Prostate gland (tissue), 2 donors: ENCODE data around the gene GGACT. TPM values are rescaled to one million over a fixed set of nuclear protein-coding genes. Genes with fewer than 3 reads are reported as not detected.

Experiments
- DNase-seq: peaks from one replicate; pipeline ENCODE4 v3.0.0-alpha.2; 2019; ENCODE audit warnings: low spot score
- H3K27ac ChIP-seq, 2 donors: fragments of 200-600 bp; sonication (generic); 2 replicates each; pipeline ENCODE4 v1.5.1; 2017 to 2019
- H3K27me3 ChIP-seq: fragments of 200-600 bp; sonication (generic); replicated peaks from 2 replicates; pipeline ENCODE4 v1.5.1; 2019; ENCODE audit not compliant: insufficient read depth
- H3K36me3 ChIP-seq, 2 donors: fragments of 200-600 bp; sonication (generic); 1 replicate in 1 of 2; 2 replicates in 1 of 2; pipeline versions ENCODE4 v1.5.1 to v1.8.1; 2017 to 2019
- H3K4me1 ChIP-seq: fragments of 200-600 bp; sonication (generic); replicated peaks from 2 replicates; pipeline ENCODE4 v1.5.1; 2019
- H3K4me3 ChIP-seq, 2 donors: fragments of 200-600 bp; sonication (generic); 2 replicates each; pipeline ENCODE4 v1.5.1; 2017 to 2019
- H3K9me3 ChIP-seq: fragments of 200-600 bp; sonication (generic); 2 replicates; pipeline ENCODE4 v1.5.1; 2017
- POLR2A ChIP-seq: fragments of 450-650 bp; IDR thresholded peaks from one replicate; pipeline ENCODE4 v1.6.1; 2016; ENCODE audit warnings: antibody characterized with exemption, mild to moderate bottlenecking
- POLR2AphosphoS5 ChIP-seq: sonication (generic); formaldehyde crosslinking; IDR thresholded peaks from one replicate; pipeline ENCODE4 v1.6.1; 2017; ENCODE audit warnings: antibody characterized with exemption
- WGBS: methylation state at CpG from one replicate; pipeline ENCODE4 v1.1.5; 2018; 5-methylcytosine and 5-hydroxymethylcytosine counted together
- intact Hi-C: fragments of 100-400 bp; cut with DNase I; formaldehyde crosslinking; loops from one replicate; pipeline ENCODE4 v1.14.2; 2022
- total RNA-seq, 2 donors: library from RNA; depleted of rRNA; stranded (reverse); fragments of >200 nt; gene quantifications; one replicate each; pipeline ENCODE4 v1.1.0, GENCODE V29; 2016
- TF ChIP-seq, protein P1 (sequence below), 4 experiments: fragments of 200-600 bp in 2 of 4; fragments of 450-650 bp in 2 of 4; sonication (generic) in 2 of 4; IDR thresholded peaks; 1 replicate in 3 of 4; 2 replicates in 1 of 4; pipeline ENCODE4 v1.5.1; 2016 to 2019; ENCODE audit warnings: antibody characterized with exemption in 4 of 4, mild to moderate bottlenecking in 2 of 4, moderate library complexity in 2 of 4

Gene GGACT
- total RNA-seq, 2 donors from 2014 or later: 4.8 to 15.1 TPM

- H3K4me1 ChIP-seq: peaks cover 10% of the 10 kb centered on the region
- 89% methylated on average over 21 of the region's 21 CpGs for WGBS
Measured at GRCh38 chr13:100546713-100547405, 41.7 kb downstream of the GGACT start.

DNA sequence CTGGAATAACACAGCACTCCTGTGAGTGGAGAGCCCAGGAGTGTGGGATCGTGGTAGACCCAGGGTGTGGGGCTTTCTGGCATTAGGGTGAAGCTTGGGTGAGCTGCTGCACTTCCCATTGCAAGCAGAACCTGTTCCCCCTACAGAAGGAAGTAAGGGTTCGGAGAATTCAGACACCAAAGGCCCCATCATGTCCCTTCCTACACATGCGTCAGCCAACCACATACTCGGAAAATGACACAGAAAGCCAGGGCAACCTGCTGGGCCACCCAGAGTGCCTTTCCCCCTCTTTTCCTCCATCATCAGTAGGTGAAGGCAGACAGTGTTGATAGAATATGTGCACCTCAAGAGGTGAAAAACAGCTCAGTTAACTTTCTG is 42.9 kb downstream of the GGACT start:
- intact Hi-C loops: no loop called here
- Histone ChIP-seq H3K4me3 (no peak overlapping the region), H3K27me3 (no peaks in the 10 kb centered on the region), H3K4me1 (peaks cover 10% of the 10 kb centered on the region), H3K27ac (peak overlapping the region in 1 of 2 donors; percentile 61), H3K9me3 (no peaks in the 10 kb centered on the region), H3K36me3 (no peaks in the 10 kb centered on the region)
- DNase-seq: no peak
- TF ChIP-seq POLR2A: no peak
- TF ChIP-seq, protein P1, sequence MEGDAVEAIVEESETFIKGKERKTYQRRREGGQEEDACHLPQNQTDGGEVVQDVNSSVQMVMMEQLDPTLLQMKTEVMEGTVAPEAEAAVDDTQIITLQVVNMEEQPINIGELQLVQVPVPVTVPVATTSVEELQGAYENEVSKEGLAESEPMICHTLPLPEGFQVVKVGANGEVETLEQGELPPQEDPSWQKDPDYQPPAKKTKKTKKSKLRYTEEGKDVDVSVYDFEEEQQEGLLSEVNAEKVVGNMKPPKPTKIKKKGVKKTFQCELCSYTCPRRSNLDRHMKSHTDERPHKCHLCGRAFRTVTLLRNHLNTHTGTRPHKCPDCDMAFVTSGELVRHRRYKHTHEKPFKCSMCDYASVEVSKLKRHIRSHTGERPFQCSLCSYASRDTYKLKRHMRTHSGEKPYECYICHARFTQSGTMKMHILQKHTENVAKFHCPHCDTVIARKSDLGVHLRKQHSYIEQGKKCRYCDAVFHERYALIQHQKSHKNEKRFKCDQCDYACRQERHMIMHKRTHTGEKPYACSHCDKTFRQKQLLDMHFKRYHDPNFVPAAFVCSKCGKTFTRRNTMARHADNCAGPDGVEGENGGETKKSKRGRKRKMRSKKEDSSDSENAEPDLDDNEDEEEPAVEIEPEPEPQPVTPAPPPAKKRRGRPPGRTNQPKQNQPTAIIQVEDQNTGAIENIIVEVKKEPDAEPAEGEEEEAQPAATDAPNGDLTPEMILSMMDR (IDR thresholded peaks at IDR 0.05): no peak
- TF ChIP-seq POLR2AphosphoS5: no peak
- WGBS: 85% methylated on average over 4 of the region's 4 CpGs

More at GRCh38 chr13:100546713-100547405, 41.7 kb downstream of the GGACT start:
- intact Hi-C loops: no loop called here
- no peaks in the 10 kb centered on the region for H3K27me3 ChIP-seq
- peak overlapping the region; percentile 63 to 74 for H3K27ac ChIP-seq
- no peaks in the 10 kb centered on the region for H3K9me3 ChIP-seq
- DNase-seq: no peak
- H3K36me3 ChIP-seq: no peaks in the 10 kb centered on the region
- no peak overlapping the region for H3K4me3 ChIP-seq
- TF ChIP-seq, protein P1 (IDR thresholded peaks at IDR 0.05): no peak
- TF ChIP-seq POLR2AphosphoS5 (no peak), POLR2A (no peak)

GRCh38 chr13:100544866-100545683 is 43.5 kb downstream of the GGACT start:
- 56% methylated on average over 14 of the region's 22 CpGs for WGBS
- no peaks in the 10 kb centered on the region for H3K36me3 ChIP-seq
- H3K9me3 ChIP-seq: no peaks in the 10 kb centered on the region
- peak overlapping the region; percentile 35 to 61 for H3K27ac ChIP-seq
- no peak overlapping the region for H3K4me3 ChIP-seq
- peak; percentile 93 for DNase-seq
- TF ChIP-seq, protein P1 (IDR thresholded peaks at IDR 0.05): peak in 1 of 4 experiments; percentile 12
- TF ChIP-seq POLR2AphosphoS5 (peak; percentile 84), POLR2A (no peak)
- peaks cover 10% of the 10 kb centered on the region for H3K4me1 ChIP-seq
- H3K27me3 ChIP-seq: no peaks in the 10 kb centered on the region
- intact Hi-C loops: no loop called here

- H3K4me3 ChIP-seq: no peak overlapping the region
- H3K27me3 ChIP-seq: no peaks in the 10 kb centered on the region
- intact Hi-C loops: no loop called here
- no peaks in the 10 kb centered on the region for H3K9me3 ChIP-seq
- TF ChIP-seq, protein P1 (IDR thresholded peaks at IDR 0.05): no peak
- TF ChIP-seq POLR2A (no peak), POLR2AphosphoS5 (no peak)
- 83% methylated on average over 26 of the region's 26 CpGs for WGBS
- H3K27ac ChIP-seq: peak overlapping the region; percentile 9 to 30
- peaks cover 10% of the 10 kb centered on the region for H3K4me1 ChIP-seq
- DNase-seq: no peak
- H3K36me3 ChIP-seq: no peaks in the 10 kb centered on the region
Measured at GRCh38 chr13:100543872-100544602, 44.6 kb downstream of the GGACT start.
